HG02571 (cell line): ENCODE data around the gene TSPEAR.

ENCODE experiments used
- ATAC-seq: cut with Tn5 transposase; IDR thresholded peaks from one replicate; pipeline ENCODE4 v1.9.1; 2021; ENCODE audit warnings: mild to moderate bottlenecking, moderate library complexity; ENCODE audit not compliant: unreplicated experiment

Gene TSPEAR

GRCh38 chr21:44533891-44534627 lies 177.3 kb downstream of the TSPEAR start:
- no peak for ATAC-seq

- ATAC-seq, result no peak
Measured at GRCh38 chr21:44533121-44533890, 178.1 kb downstream of the TSPEAR start.

- ATAC-seq, result no peak
Measured at GRCh38 chr21:44532712-44533111, 178.7 kb downstream of the TSPEAR start.

DNA sequence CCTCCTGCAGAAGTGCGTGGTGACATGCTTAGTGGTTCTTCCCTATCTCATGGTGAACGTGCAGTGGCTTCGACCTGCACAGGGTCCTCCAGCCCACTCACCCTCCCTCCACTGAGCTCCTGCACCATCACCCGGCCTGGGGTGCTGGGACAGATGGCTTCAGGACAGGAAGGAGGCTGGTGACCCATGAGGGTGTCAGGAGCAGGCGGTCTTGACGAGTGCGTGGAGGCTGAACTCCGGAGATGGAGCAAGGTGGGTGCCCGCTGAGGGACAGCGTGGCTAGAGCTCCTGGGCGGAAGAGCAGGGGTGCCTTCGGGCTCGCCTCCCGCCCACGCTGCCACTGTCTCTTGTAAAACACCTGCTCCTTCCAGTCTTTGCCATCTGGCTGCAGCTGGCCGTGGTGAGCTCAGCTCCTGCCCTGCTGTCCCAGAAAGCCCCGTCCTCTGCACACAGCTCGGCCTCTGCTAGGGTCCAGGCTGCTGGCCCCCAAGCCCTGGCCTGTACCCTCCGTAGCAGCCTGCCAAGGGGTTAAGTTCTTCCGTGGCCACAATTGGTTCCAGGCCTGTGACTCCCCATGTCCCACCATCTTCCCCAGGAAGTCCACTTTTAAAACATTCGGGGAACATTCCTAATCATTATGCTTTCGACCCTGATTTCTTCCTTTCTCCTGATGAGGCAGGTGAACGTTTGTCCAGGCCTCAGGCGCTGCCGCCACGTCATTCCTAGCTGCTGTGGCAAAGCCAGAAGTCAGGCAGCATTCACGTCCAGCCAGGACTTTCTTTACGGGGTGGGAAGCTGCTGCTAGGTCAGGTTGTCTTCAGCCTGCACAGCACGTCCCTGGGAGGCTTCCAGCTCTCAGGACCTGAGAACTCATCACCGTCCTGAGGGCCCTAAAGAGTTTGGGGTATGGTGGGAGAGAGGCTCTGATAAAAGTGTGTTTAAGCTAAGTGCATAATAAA lies 179.5 kb downstream of the TSPEAR start:
- no peak for ATAC-seq

DNA sequence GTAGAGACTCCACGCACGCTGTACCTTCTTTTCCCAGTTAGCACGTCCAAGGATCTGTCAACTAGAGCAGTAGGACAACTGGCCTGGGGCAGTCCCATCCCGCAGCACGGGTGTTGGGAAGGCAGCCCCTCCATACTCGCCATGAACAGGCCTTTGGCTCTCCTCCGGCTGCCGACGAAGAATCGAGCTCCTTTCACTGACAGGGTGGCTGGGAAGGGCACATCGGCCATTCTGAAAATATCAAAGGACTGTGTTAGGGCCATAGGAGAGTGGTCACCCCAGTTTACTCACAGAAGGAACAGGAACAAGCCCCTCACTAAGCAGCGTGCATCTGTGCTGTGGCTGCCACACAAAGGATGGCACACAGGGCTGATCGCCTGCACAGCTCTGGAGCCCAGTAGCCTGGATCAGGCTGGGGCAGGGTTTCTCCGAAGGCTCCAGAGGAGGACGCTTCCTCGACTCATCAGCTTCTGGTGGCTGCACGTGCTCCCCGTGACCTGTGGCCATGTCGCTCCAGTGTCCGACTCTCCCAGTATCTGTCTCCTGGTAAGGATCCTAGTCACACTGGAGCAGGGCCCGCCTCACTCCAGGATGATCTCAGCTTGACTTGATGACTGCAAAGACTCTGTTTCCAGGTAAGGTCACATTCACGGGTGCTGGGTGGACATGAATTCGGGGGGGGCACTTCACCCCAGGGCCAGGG lies 180.3 kb downstream of the TSPEAR start:
- no peak for ATAC-seq

DNA sequence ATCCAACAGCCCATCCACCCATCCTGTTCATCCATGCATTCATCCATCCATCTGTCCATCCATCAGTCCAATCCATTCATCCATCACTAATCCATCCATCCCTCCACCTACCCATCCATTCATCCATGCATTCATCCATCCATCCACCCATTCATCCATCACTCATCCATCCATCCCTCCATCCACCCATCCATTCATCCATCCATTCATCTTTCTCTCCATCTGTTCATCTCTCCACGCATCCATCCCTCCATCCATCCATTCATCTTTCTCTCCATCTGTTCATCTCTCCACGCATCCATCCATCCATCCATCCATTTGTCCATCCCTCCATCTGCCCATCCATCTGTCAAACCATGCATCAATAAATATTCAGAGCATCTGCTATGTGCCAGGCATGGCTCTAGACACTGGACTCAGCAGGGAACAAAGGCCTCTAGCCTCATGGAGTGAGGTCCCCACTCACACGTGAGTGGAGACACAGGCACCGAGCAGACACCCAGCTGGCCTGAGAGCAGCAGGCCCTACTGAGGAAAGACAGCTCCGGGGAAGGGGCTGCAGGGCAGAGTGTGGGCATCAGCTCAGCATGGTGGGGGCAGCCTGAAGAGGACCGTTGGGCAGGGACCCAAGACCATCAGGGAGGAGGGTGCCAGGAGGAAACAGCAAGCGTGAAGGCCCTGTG lies 181.0 kb downstream of the TSPEAR start:
- no peak for ATAC-seq

DNA sequence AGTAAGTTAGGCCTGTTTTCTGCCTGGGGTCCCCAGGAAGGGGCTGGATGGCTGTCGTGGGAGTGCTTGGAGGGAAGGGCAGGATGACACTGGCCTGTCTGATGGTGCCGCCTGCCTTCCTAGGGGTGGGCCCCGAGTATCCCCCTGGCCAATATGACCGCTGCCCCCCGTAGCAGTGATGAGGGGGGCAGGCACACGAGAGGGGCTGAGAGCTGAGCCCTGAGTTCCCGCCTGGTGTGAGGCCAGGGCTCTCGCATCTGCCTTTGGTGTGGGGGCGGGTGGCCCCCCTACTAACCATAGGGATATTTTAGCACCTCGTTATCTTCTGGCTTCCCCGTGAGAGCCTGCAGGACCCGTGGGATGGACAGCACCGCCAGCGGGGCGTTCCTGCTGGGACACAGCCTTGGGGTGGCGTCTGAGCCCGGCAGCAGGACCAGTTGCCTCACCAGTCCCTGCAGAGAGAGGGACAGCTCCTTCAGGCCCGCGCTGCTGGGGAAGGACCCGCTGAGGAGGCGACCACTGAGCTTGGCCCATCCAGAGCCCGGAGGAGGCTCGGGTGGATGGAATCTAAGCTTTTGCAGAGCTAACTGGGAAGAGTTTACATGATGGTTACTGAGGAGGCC lies 181.8 kb downstream of the TSPEAR start:
- no peak for ATAC-seq

GRCh38 chr21:44529011-44529421 lies 182.4 kb downstream of the TSPEAR start:
- ATAC-seq, result no peak

DNA sequence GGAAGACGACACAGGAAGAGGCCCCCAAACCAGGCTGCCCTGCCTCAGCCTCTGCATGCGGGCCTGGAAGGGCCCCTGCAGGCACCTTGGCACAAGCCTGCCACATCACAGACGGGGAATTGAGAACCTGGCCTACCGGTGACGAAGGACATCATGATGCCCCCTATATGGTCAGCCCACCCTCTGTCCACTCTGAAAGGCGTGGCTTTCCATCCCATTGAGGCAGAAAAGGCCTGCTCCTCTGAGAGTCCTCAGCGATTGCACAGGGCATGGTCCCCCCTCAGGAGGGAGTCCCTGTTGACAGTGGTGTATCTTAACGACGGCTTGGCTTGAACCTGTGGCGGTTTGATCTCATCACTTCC lies 182.8 kb downstream of the TSPEAR start:
- no peak for ATAC-seq

GRCh38 chr21:44527983-44528633 lies 183.3 kb downstream of the TSPEAR start:
- no peak for ATAC-seq

- no peak for ATAC-seq
Measured at GRCh38 chr21:44527156-44527982, 184.0 kb downstream of the TSPEAR start.

DNA sequence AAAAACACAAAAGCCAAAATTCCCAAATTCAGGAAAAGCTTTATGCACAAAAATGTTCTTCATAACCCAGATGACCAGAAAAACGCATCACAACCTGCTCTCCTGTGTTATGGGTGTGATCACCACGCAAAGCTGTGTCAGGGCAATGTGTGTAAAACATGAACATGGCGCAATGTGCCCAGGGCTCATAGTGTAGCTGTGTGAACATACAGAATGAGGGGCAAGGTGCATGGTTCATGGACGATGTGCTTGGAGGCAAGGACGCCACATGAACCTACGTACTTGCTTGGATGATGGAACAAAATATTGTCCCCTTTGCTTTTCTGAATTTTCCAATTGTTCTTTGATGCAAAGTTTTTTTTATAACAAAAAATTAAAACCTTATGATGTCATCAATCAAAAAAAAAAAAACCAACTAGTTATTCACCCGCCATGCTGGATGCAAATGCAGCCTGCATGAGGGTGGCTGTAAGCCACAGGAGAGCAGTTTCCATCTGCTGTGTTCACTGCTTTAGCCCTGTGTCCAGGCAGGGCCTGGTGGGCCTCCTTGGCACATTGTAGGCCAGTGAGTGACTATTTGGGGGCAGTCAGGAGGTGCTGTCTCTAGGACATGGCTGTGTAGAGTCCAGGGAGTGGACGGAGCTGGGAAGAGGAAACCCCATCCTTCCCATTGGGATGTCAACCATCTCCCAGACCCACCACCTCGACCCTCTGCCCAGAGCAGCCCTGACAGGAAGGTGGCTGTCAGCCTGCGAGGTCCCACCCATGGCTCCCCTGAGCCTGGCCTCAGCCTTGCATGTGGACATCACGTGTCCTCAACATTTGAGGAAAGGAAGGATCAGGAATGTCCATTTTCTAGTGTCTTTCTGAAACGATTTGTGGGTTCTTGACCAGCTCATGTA lies 185.0 kb downstream of the TSPEAR start:
- no peak for ATAC-seq

DNA sequence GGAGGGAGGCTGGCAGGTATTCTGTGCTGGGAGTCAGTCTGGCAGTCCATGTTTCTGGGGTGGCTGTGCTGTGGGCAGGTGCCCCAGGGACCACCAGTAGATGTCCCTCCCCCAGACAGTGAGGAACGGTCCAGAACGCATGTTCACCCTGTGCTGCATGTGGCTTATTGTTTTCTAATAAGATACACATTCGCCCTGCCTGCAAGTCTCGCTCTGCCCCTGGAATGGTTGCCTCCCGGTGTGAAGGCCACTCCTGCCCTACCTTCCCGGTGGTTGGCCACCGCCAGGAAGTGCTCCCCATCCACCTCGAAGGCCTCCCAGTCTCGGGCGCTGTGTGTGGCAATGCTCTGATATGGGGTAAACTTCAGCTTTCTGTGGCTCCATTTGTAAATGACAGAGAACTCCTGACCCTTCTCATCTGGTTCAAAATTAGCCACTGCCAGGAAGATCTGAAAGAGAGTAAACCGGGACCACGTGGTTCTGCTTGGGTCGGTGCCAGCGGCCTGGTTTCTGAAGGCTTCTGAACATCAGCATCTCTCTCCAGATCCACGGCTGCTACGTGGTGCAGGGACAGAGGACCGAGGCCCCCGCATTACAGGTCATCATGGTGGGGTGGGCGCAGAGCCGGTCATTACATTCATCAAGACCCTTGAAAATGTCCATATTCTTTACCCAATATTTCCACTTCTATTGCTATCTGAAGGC lies 185.8 kb downstream of the TSPEAR start:
- no peak for ATAC-seq

DNA sequence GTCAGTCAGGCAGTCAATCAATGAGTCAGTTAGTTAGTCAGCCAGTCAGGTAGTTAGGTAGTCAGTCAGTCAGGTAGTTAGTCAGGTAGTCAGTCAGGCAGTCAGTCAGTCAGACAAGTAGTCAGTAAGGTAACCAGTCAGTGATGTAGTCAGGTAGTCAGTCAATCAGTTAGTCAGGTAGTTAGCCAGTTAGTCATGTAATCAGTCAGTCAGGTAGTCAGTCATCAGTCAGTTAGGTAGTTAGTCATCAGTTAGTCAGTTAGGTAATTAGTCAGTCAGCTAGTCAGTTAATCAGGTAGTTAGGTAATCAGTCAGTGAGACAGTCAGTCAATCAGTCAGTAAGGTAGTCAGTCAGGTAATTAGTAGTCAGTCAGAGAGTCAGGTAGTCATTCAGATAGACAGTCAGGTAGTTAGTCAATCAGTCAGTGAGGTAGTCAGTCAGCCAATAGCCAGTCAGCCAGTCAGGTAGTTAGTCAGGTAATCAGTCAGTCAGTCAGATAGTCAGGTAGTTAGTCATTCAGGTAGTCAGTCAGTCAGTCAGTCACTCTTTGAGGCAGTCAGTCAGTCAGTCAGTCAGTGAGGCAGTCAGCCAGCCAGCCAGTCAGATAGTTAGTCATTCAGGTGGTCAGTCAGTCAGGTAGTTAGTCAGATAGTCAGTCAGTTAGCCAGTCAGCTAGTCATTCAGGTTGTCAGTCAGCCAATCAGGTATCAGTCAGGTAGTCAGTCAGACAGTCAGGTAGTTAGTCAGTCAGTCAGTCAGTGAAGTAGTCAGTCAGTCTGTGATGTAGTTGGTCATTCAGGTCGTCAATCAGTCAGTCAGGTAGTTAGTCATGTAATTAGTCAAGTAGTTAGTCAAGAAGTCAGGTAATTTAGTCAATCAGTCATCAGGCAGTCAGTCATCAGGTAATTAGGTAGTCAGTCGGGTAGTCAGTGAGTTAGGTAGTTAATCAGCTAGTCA lies 186.7 kb downstream of the TSPEAR start:
- no peak for ATAC-seq

- no peak for ATAC-seq
Measured at GRCh38 chr21:44523567-44524413, 187.6 kb downstream of the TSPEAR start.
